ENCODE measurements around the gene CDK14.
A peak's percentile ranks its signal among the peaks of the same experiment; 100 is the strongest.

The CDK14 gene

GRCh38 chr7:90715067-90715466 is 118.9 kb downstream of the CDK14 start:
- H3K9me3 ChIP-seq (ENCODE audit: control insufficient read depth, low read length): no peaks in the 10 kb centered on the region
- WGBS, 2 experiments (ENCODE audit: insufficient coverage in 2 of 2): 80% methylated on average over 1 of the region's 2 CpGs; no CpG with 5 or more reads in 1 of the 2 experiments
- no peak overlapping the region for H3K27ac ChIP-seq (ENCODE audit: low read depth, low read length, severe bottlenecking)
- peaks cover 12% of the 10 kb centered on the region for H3K4me1 ChIP-seq (ENCODE audit: control insufficient read depth, insufficient read depth, low read length, poor library complexity, severe bottlenecking)
- H3K36me3 ChIP-seq (ENCODE audit: control insufficient read depth, insufficient read depth, low read length): peaks cover 5% of the 10 kb centered on the region
- H3K4me3 ChIP-seq (ENCODE audit: extremely low read depth, insufficient read depth, low read length, poor library complexity, severe bottlenecking): no peak overlapping the region

GRCh38 chr7:90717296-90718060 is 121.4 kb downstream of the CDK14 start:
- Histone ChIP-seq H3K9me3 (ENCODE audit: control insufficient read depth, low read length) (no peaks in the 10 kb centered on the region), H3K4me3 (ENCODE audit: extremely low read depth, insufficient read depth, low read length, poor library complexity, severe bottlenecking) (no peak overlapping the region), H3K36me3 (ENCODE audit: control insufficient read depth, insufficient read depth, low read length) (peaks cover 5% of the 10 kb centered on the region), H3K4me1 (ENCODE audit: control insufficient read depth, insufficient read depth, low read length, poor library complexity, severe bottlenecking) (peaks cover 6% of the 10 kb centered on the region), H3K27ac (ENCODE audit: low read depth, low read length, severe bottlenecking) (no peak overlapping the region)
- 77 to 88% methylated on average over 2 of the region's 5 CpGs for WGBS, 2 experiments (ENCODE audit: insufficient coverage in 2 of 2)

DNA sequence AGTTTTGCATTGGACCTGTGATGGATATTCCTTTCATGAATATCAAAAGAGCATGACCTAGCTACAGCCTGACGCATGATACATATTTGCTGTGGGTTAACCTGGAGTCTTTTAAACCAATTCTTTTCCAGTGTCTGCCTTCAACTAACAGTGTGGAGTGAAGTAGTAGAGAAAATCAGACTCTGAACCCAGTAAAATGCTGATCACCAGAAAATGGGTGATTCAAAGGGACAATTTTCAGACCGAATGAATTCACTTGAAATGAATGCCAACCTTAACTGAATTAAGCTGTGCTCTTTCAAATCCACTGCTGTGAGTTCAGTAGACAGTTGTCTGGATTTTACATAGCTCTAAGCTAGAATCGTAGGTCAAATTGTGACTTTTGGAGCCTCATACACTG is 123.0 kb downstream of the CDK14 start:
- Histone ChIP-seq H3K4me3 (ENCODE audit: extremely low read depth, insufficient read depth, low read length, poor library complexity, severe bottlenecking) (no peak overlapping the region), H3K27ac (ENCODE audit: low read depth, low read length, severe bottlenecking) (no peak overlapping the region), H3K4me1 (ENCODE audit: control insufficient read depth, insufficient read depth, low read length, poor library complexity, severe bottlenecking) (peaks cover 6% of the 10 kb centered on the region), H3K36me3 (ENCODE audit: control insufficient read depth, insufficient read depth, low read length) (no peaks in the 10 kb centered on the region), H3K9me3 (ENCODE audit: control insufficient read depth, low read length) (no peaks in the 10 kb centered on the region)
- WGBS, 2 experiments (ENCODE audit: insufficient coverage in 2 of 2): 80 to 90% methylated on average over 1 to 2 of the region's 3 CpGs

- Histone ChIP-seq H3K4me1 (ENCODE audit: control insufficient read depth, insufficient read depth, low read length, poor library complexity, severe bottlenecking) (peaks cover 12% of the 10 kb centered on the region), H3K36me3 (ENCODE audit: control insufficient read depth, insufficient read depth, low read length) (no peaks in the 10 kb centered on the region), H3K27ac (ENCODE audit: low read depth, low read length, severe bottlenecking) (no peak overlapping the region), H3K9me3 (ENCODE audit: control insufficient read depth, low read length) (no peaks in the 10 kb centered on the region), H3K4me3 (ENCODE audit: extremely low read depth, insufficient read depth, low read length, poor library complexity, severe bottlenecking) (no peak overlapping the region)
- WGBS, 2 experiments (ENCODE audit: insufficient coverage in 2 of 2): 87 to 94% methylated on average over 3 to 4 of the region's 4 CpGs
Observed at GRCh38 chr7:90720984-90721760, 125.1 kb downstream of the CDK14 start.

DNA sequence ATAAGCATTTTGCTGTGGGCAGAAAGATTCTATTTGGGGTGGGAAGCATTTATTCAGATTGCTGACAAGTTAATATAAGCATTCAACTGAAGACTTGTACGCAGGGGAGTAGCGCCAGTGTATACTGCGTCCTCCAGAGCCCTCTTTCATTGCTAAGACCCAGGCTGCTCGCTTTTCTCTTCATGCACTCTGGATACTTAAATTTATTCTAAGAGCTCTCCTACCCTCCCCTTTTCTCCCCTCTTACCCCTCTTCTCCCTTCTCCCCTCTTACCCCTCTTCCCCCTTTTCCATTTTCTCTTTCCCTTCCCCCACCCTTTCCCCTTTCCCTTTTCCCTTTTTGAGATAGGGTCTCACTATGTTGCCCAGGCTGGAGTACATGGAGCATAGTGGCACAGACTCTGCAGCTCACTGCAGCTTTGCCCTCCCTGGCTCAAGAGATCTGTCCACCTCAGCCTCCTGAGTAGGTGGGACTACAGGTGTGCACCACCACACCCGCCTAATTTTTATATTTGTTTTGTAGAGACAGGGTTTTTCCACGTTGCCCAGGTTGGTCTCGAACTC is 125.8 kb downstream of the CDK14 start:
- WGBS, 2 experiments (ENCODE audit: insufficient coverage in 2 of 2): 86 to 98% methylated on average over 5 to 6 of the region's 7 CpGs
- Histone ChIP-seq H3K9me3 (ENCODE audit: control insufficient read depth, low read length) (no peaks in the 10 kb centered on the region), H3K4me3 (ENCODE audit: extremely low read depth, insufficient read depth, low read length, poor library complexity, severe bottlenecking) (no peak overlapping the region), H3K4me1 (ENCODE audit: control insufficient read depth, insufficient read depth, low read length, poor library complexity, severe bottlenecking) (peaks cover 17% of the 10 kb centered on the region), H3K36me3 (ENCODE audit: control insufficient read depth, insufficient read depth, low read length) (no peaks in the 10 kb centered on the region), H3K27ac (ENCODE audit: low read depth, low read length, severe bottlenecking) (no peak overlapping the region)

DNA sequence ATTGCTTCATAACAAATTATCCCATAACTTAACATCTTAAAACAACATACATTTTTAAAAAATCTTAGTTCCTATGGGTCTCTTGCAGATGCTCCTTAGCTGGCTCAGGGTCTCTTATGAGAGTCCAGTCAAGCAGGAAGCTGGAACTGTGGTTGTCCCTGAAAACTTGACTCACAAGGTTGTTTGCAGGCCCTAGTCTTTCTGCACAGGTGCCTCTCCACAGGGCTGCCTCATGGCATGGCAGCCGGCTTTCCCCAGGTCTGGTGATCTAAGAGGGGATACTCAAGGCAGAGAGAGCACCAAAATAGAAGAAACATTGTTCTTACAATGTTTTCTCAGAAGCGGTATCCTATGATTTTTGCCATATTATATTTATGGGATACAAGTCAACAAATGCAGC is 127.1 kb downstream of the CDK14 start:
- Histone ChIP-seq H3K9me3 (ENCODE audit: control insufficient read depth, low read length) (no peaks in the 10 kb centered on the region), H3K4me3 (ENCODE audit: extremely low read depth, insufficient read depth, low read length, poor library complexity, severe bottlenecking) (no peak overlapping the region), H3K27ac (ENCODE audit: low read depth, low read length, severe bottlenecking) (no peak overlapping the region), H3K4me1 (ENCODE audit: control insufficient read depth, insufficient read depth, low read length, poor library complexity, severe bottlenecking) (peaks cover 15% of the 10 kb centered on the region), H3K36me3 (ENCODE audit: control insufficient read depth, insufficient read depth, low read length) (no peaks in the 10 kb centered on the region)
- WGBS, 2 experiments (ENCODE audit: insufficient coverage in 2 of 2): 100% methylated on average over 1 of the region's 2 CpGs; no CpG with 5 or more reads in 1 of the 2 experiments

DNA sequence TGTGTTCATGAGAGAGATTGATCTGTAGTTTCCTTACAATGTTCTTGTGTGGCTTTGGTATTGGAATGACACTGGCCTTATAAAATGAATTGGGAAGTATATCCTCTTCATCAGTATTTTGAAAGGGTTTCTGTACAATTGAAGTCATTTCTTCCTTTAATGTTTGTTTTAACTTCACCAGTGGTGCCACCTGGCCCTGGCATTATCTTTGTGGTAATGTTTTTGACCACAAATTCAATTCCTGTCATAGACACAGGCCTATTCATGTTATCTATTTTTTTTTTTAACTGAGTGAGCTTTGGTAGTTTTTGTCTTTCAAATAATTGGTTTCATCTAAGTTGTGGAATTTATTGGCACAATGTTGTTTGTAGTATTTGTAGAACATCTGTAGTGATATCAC is 127.7 kb downstream of the CDK14 start:
- no peak overlapping the region for H3K27ac ChIP-seq (ENCODE audit: low read depth, low read length, severe bottlenecking)
- no peaks in the 10 kb centered on the region for H3K36me3 ChIP-seq (ENCODE audit: control insufficient read depth, insufficient read depth, low read length)

GRCh38 chr7:90726120-90726519 is 130.0 kb downstream of the CDK14 start:
- Histone ChIP-seq H3K4me1 (ENCODE audit: control insufficient read depth, insufficient read depth, low read length, poor library complexity, severe bottlenecking) (peaks cover 15% of the 10 kb centered on the region), H3K4me3 (ENCODE audit: extremely low read depth, insufficient read depth, low read length, poor library complexity, severe bottlenecking) (no peak overlapping the region), H3K27ac (ENCODE audit: low read depth, low read length, severe bottlenecking) (peak overlapping the region; percentile 55), H3K9me3 (ENCODE audit: control insufficient read depth, low read length) (peaks cover 2% of the 10 kb centered on the region), H3K36me3 (ENCODE audit: control insufficient read depth, insufficient read depth, low read length) (no peaks in the 10 kb centered on the region)
- 0 to 60% methylated on average over 1 to 2 of the region's 2 CpGs for WGBS, 2 experiments (ENCODE audit: insufficient coverage in 2 of 2)

More for the DNA sequence above, 127.7 kb downstream of the CDK14 start:
- peaks cover 15% of the 10 kb centered on the region for H3K4me1 ChIP-seq (ENCODE audit: control insufficient read depth, insufficient read depth, low read length, poor library complexity, severe bottlenecking)
- no peaks in the 10 kb centered on the region for H3K9me3 ChIP-seq (ENCODE audit: control insufficient read depth, low read length)
- no peak overlapping the region for H3K4me3 ChIP-seq (ENCODE audit: extremely low read depth, insufficient read depth, low read length, poor library complexity, severe bottlenecking)

GRCh38 chr7:90726623-90727022 is 130.5 kb downstream of the CDK14 start:
- Histone ChIP-seq H3K4me1 (ENCODE audit: control insufficient read depth, insufficient read depth, low read length, poor library complexity, severe bottlenecking) (peaks cover 15% of the 10 kb centered on the region), H3K4me3 (ENCODE audit: extremely low read depth, insufficient read depth, low read length, poor library complexity, severe bottlenecking) (no peak overlapping the region), H3K9me3 (ENCODE audit: control insufficient read depth, low read length) (peaks cover 3% of the 10 kb centered on the region), H3K36me3 (ENCODE audit: control insufficient read depth, insufficient read depth, low read length) (no peaks in the 10 kb centered on the region), H3K27ac (ENCODE audit: low read depth, low read length, severe bottlenecking) (peak overlapping the region; percentile 55)
- 6% methylated on average over 2 of the region's 3 CpGs; no CpG with 5 or more reads in 1 of the 2 experiments for WGBS, 2 experiments (ENCODE audit: insufficient coverage in 2 of 2)

GRCh38 chr7:90727412-90727811 is 131.3 kb downstream of the CDK14 start:
- Histone ChIP-seq H3K4me3 (ENCODE audit: extremely low read depth, insufficient read depth, low read length, poor library complexity, severe bottlenecking) (no peak overlapping the region), H3K4me1 (ENCODE audit: control insufficient read depth, insufficient read depth, low read length, poor library complexity, severe bottlenecking) (peaks cover 15% of the 10 kb centered on the region), H3K27ac (ENCODE audit: low read depth, low read length, severe bottlenecking) (no peak overlapping the region), H3K9me3 (ENCODE audit: control insufficient read depth, low read length) (peaks cover 9% of the 10 kb centered on the region), H3K36me3 (ENCODE audit: control insufficient read depth, insufficient read depth, low read length) (no peaks in the 10 kb centered on the region)

Measured in mesodermal cell (in vitro differentiated cells).